GM19467 (cell line): ENCODE data around the gene IL7R.

ENCODE experiments used
- ATAC-seq: cut with Tn5 transposase; IDR thresholded peaks from one replicate; pipeline ENCODE4 v1.9.1; 2021; ENCODE audit warnings: mild to moderate bottlenecking, moderate library complexity; ENCODE audit not compliant: unreplicated experiment

The IL7R gene

DNA sequence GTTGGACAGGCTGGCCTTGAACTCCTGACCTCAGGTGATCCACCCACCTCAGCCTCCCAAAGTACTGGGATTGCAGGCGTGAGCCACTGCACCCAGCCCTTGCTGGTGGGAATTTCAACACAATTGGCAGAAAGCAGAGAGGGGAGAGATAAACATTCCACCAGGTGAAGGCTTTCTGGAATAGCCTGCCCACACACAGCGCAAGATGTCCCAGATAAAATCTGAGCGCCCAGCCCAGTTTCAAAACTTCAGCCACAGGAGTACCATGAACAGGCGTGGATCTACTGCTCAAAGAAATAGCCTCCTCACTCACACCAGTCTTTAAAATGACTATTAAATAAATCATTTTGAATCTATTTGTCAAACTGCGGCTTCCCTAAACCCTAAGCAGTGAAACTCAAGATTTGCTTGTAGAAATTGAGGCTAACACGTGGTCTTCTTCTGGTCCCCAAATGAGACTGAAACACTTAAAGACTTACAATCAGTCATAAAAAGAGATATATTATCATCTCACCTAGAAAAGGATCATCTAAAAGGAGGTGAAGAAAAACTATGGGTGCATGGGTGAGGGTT lies 47.0 kb downstream of the IL7R start:
- ATAC-seq, result no peak

GRCh38 chr5:35904443-35905132 lies 47.9 kb downstream of the IL7R start:
- peak; percentile 58 for ATAC-seq

DNA sequence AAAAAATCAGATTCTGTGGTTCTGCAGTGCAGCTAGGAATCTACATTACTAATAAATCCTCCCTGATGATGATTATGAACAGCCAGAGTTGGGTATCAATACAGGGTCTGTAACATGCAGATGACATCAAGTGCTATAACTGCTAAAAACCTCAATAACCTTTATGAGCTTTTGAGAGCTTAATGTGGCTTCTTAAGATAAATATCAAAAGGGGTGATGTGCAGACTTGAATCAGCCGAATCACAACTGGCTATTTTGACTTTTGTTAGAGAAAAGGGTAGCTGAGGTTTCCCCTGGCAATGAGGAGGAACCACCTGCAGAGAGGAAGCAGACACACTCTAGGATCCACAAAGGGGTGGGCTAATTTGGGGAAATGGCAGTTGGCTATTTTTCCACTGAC lies 51.5 kb downstream of the IL7R start:
- ATAC-seq, result no peak

DNA sequence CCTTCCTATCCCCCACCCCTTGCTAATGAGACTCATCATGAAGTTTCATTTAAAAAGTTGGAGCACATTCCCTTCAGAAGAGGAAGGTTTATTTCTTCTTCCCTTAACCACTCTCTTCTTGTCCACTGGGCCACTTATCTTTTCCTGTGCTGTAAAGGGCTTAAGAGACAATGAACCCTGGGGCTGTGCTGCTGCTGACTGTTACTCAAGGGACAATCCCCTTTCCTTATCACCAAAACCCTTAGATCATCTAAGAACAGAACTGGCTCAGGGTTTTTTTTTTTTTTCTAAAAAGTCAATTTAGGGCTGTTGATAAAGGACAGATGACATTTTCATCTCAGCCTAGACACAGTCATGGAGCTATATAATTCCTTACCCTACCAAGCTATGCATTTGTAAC lies 52.1 kb downstream of the IL7R start:
- ATAC-seq, result no peak

- ATAC-seq, result no peak
These were observed 62.5 kb downstream of the IL7R start for GRCh38 chr5:35919191-35919590.

GRCh38 chr5:35920890-35921289 lies 64.2 kb downstream of the IL7R start:
- no peak for ATAC-seq

GRCh38 chr5:35921930-35922329 lies 65.2 kb downstream of the IL7R start:
- no peak for ATAC-seq

DNA sequence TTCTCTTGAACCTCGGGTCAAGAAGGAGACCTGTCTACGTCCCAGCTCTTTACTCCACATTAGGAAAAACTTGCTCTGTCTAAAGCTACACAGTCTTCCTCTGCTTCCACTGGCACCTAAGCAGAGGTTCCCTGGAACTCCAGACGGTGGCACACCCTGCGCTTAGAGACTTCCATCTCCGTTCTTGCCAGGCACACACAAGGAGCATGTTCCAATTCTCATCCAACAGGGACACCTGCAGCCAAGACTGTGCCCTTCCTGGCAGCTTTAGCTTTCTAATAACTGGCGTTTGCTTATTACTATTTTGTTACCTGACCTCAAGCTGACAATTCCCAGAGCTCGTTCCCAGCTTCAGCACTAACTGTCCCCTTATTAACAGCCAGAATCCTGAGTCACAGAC lies 65.8 kb downstream of the IL7R start:
- no peak for ATAC-seq

GRCh38 chr5:35924122-35924949 lies 67.6 kb downstream of the IL7R start:
- no peak for ATAC-seq

GRCh38 chr5:35924950-35925722 lies 68.4 kb downstream of the IL7R start:
- ATAC-seq, result no peak

DNA sequence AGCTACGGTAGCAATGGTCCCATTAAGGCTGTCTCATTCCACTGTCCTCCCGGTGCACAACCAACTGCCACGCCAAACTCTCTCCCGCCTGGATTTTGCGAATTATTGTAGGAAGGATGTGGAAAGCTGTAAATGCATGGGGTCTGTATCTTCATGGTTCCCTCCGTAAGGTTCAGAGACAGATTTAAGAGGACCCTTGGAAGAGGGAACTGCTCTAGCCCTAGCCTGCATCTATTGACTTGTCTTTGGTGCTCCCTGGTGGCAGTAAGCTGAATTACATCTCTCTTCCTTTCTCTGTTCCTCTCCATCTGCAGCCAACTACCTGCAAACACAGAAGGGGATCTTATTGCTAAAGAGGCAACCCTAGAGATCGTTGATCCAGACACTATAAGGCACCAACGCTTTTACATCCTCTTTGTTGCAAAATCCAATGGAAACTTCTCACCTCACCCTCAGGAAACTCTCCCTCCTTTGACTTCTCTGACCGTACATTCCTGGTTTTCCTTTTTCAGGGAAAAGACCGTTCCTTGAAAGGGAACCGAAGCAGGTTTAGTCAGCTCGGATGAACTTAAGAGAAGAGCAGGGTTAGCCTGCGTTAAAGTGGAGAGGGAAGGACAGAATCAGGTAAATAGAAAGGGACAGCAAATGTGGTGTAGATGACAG lies 69.8 kb downstream of the IL7R start:
- ATAC-seq, result peak; percentile 61
